Hepatocyte (in vitro differentiated cells): ENCODE data around the gene THOP1.

ENCODE experiments used
- EZH2 ChIP-seq: fragments of 200-600 bp; sonication (generic); IDR thresholded peaks from 2 replicates; pipeline ENCODE4 v1.6.1; 2016; ENCODE audit warnings: antibody characterized with exemption, mild to moderate bottlenecking, borderline replicate concordance
- TF ChIP-seq, protein P1 (sequence below): fragments of 200-600 bp; sonication (generic); IDR thresholded peaks from 2 replicates; pipeline ENCODE4 v1.5.1; 2016; ENCODE audit warnings: antibody characterized with exemption, mild to moderate bottlenecking; ENCODE audit not compliant: poor library complexity

DNA sequence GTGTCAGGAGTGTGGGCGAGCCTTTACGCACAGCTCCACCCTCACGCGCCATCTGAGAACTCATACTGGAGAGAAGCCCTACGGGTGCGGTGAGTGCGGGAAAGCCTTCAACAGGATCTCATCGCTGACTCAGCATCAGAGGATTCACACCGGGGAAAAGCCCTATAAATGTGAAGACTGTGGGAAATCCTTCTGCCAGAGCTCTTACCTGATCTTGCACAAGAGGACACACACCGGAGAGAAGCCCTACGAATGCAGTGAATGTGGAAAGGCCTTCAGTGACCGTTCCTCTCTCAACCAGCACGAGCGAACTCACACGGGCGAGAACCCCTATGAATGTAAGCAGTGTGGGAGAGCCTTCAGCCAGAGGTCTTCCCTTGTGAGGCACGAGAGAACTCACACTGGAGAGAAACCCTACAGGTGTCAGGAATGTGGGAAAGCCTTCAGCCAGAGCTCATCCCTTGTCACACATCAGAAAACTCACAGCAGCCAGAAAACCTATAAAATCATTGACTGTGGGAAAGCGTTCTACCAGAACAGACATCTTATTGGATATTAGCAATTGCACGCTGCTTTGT is 49.1 kb downstream of the THOP1 start:
- no peak for TF ChIP-seq EZH2
- TF ChIP-seq, protein P1, sequence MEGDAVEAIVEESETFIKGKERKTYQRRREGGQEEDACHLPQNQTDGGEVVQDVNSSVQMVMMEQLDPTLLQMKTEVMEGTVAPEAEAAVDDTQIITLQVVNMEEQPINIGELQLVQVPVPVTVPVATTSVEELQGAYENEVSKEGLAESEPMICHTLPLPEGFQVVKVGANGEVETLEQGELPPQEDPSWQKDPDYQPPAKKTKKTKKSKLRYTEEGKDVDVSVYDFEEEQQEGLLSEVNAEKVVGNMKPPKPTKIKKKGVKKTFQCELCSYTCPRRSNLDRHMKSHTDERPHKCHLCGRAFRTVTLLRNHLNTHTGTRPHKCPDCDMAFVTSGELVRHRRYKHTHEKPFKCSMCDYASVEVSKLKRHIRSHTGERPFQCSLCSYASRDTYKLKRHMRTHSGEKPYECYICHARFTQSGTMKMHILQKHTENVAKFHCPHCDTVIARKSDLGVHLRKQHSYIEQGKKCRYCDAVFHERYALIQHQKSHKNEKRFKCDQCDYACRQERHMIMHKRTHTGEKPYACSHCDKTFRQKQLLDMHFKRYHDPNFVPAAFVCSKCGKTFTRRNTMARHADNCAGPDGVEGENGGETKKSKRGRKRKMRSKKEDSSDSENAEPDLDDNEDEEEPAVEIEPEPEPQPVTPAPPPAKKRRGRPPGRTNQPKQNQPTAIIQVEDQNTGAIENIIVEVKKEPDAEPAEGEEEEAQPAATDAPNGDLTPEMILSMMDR, result no peak
